Panc1 (cell line): ENCODE results near the gene CLHC1. TPM values are rescaled to one million over a fixed set of nuclear protein-coding genes. Genes with fewer than 3 reads are reported as not detected.

Source experiments
- ATAC-seq: fragments of 200-7000 bp; cut with Tn5 transposase; 2 replicates; pipeline ENCODE4 v1.9.1; 2020; ENCODE audit warnings: mild to moderate bottlenecking, moderate library complexity
- BruUV-seq: library from RNA; stranded (reverse); fragments of 400-500 nt; replicated peaks from 2 replicates; lab custom pipeline; 2021; lab: Mats Ljungman, UMichigan
- CTCF ChIA-PET: fragments of 300-600 bp; sonication (Branson Sonifier 250); formaldehyde crosslinking; loops from one replicate; lab custom pipeline; 2022; ENCODE audit warnings: antibody characterized with exemption; lab: Charles Lee
- POLR2A ChIA-PET: fragments of 300-600 bp; sonication (Branson Sonifier 250); formaldehyde crosslinking; loops from one replicate; lab custom pipeline; 2022; ENCODE audit warnings: antibody characterized with exemption; lab: Charles Lee
- DNase-seq: peaks from one replicate; pipeline ENCODE4 v3.0.0-alpha.2; 2010; ENCODE audit warnings: low read depth, low spot score
- H3K27ac ChIP-seq: 2 replicates; pipeline ENCODE4 v1.5.1; 2011; ENCODE audit warnings: mild to moderate bottlenecking, low read length, inconsistent platforms
- H3K27me3 ChIP-seq: fragments of 200-500 bp; sonication (Bioruptor generic); 2 replicates; pipeline ENCODE4 v1.6.0; 2014; ENCODE audit warnings: low read length, inconsistent platforms; ENCODE audit not compliant: control insufficient read depth, insufficient read depth
- H3K36me3 ChIP-seq: fragments of 200-500 bp; sonication (Bioruptor generic); 2 replicates; pipeline ENCODE4 v1.5.1; 2014; ENCODE audit warnings: inconsistent platforms, mild to moderate bottlenecking, low read length, moderate library complexity; ENCODE audit not compliant: control insufficient read depth, insufficient read depth
- H3K4me1 ChIP-seq: 2 replicates; pipeline ENCODE4 v1.5.1; 2011; ENCODE audit warnings: inconsistent platforms, mild to moderate bottlenecking, low read length, moderate library complexity; ENCODE audit not compliant: control insufficient read depth, insufficient read depth
- H3K4me3 ChIP-seq, 2 experiments: 2 replicates each; pipeline ENCODE4 v1.5.1; 2011 to 2012; ENCODE audit warnings: low read depth in 2 of 2, low read length in 2 of 2, mild to moderate bottlenecking in 2 of 2, inconsistent platforms in 1 of 2, moderate library complexity in 1 of 2
- H3K9me3 ChIP-seq: fragments of 200-500 bp; sonication (Bioruptor generic); 2 replicates; pipeline ENCODE4 v1.5.1; 2014; ENCODE audit warnings: low read depth, mild to moderate bottlenecking, inconsistent platforms, low read length, moderate library complexity; ENCODE audit not compliant: control insufficient read depth, insufficient read depth
- POLR2AphosphoS5 ChIP-seq: IDR thresholded peaks from 2 replicates; pipeline ENCODE4 v1.6.1; 2012; ENCODE audit warnings: mild to moderate bottlenecking, low read depth, low read length, moderate library complexity
- SIN3A ChIP-seq: IDR thresholded peaks from 2 replicates; pipeline ENCODE4 v1.6.1; 2012; ENCODE audit warnings: low read depth, mild to moderate bottlenecking, low read length, moderate library complexity, borderline replicate concordance; ENCODE audit not compliant: insufficient read depth
- TCF7L2 ChIP-seq: IDR thresholded peaks from 2 replicates; pipeline ENCODE4 v1.6.1; 2011; ENCODE audit warnings: mild to moderate bottlenecking, low read depth, low read length, inconsistent platforms
- in situ Hi-C: cut with HindIII; loops from 2 replicates; pipeline ENCODE4 v1.10.0; 2016; ENCODE audit warnings: low sequenced_read_pairs, low pct_unique_long_range_greater_than_20kb
- intact Hi-C: fragments of 100-400 bp; cut with micrococcal nuclease; formaldehyde crosslinking; loops from one replicate; pipeline ENCODE4 v1.10.0; 2022; ENCODE audit not compliant: unreplicated experiment
- total RNA-seq: library from RNA; stranded (reverse); gene quantifications from one replicate; pipeline ENCODE4 v1.2.1, GENCODE V29; 2021; ENCODE audit not compliant: unreplicated experiment
- TF ChIP-seq, protein P1 (sequence below): fragments of 450-650 bp; IDR thresholded peaks from 2 replicates; pipeline ENCODE4 v1.5.1; 2017; ENCODE audit warnings: mild to moderate bottlenecking
- TF ChIP-seq, protein P2 (sequence below), 2 experiments: IDR thresholded peaks; 2 replicates each; pipeline ENCODE4 v1.6.1; 2011 to 2012; ENCODE audit warnings: low read depth in 2 of 2, control low read depth in 1 of 2, low read length in 1 of 2, mild to moderate bottlenecking in 1 of 2, moderate library complexity in 1 of 2; ENCODE audit not compliant: insufficient read depth in 1 of 2

Gene CLHC1
- total RNA-seq, 1 experiment from 2014 or later: 3.6 TPM

DNA sequence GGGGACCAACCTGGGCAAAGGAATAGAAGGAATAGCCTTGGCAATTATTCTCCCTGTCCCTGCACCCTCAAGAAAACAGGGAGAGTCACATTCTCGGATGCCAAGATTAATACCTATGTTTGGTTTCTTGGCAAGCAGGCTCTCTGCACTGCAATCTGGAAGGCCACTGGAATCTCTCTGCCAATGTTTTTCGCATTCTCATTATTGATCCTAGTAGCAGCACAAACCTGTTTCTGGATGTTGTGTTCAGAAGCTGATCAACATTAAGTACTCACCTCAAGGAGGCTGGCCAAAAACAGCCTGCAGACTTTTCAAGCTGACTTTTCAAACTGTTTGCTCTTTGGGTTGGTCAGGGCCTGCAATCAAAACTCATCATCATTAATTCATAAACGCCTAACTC, 62.2 kb downstream of the CLHC1 start:
- CTCF ChIA-PET: interaction anchor here (1.2 kb wide), 1 partner anchor 270 kb away, joined by 3 read pairs; no protein-coding TSS in a partner anchor
- no peak for DNase-seq
- in situ Hi-C loops: loop anchor here (25.0 kb wide), 1 partner anchor 133 kb away; no protein-coding TSS in a partner anchor

GRCh38 chr2:55169359-55169758, 62.7 kb downstream of the CLHC1 start:
- Histone ChIP-seq H3K36me3 (no peaks in the 10 kb centered on the region), H3K4me3 (no peak overlapping the region), H3K27ac (peak overlapping the region; percentile 25), H3K27me3 (no peaks in the 10 kb centered on the region), H3K9me3 (no peaks in the 10 kb centered on the region), H3K4me1 (peaks cover 15% of the 10 kb centered on the region)
- POLR2A ChIA-PET: no interaction called here
- CTCF ChIA-PET: interaction anchor here (1.2 kb wide), 1 partner anchor 270 kb away, joined by 3 read pairs; no protein-coding TSS in a partner anchor
- no TSS peak for BruUV-seq
- in situ Hi-C loops (loop anchor here (25.0 kb wide), 1 partner anchor 132 kb away; no protein-coding TSS in a partner anchor), intact Hi-C loops (loop anchor here (2.0 kb wide), 2 partner anchors 121 to 155 kb away; no protein-coding TSS in a partner anchor)
- TF ChIP-seq POLR2AphosphoS5: no peak
- DNase-seq (no peak), ATAC-seq (no peak)

More for the DNA sequence above, 62.2 kb downstream of the CLHC1 start:
- H3K4me1 ChIP-seq: peaks cover 11% of the 10 kb centered on the region
- no peak for TF ChIP-seq TCF7L2
- TF ChIP-seq, protein P1, sequence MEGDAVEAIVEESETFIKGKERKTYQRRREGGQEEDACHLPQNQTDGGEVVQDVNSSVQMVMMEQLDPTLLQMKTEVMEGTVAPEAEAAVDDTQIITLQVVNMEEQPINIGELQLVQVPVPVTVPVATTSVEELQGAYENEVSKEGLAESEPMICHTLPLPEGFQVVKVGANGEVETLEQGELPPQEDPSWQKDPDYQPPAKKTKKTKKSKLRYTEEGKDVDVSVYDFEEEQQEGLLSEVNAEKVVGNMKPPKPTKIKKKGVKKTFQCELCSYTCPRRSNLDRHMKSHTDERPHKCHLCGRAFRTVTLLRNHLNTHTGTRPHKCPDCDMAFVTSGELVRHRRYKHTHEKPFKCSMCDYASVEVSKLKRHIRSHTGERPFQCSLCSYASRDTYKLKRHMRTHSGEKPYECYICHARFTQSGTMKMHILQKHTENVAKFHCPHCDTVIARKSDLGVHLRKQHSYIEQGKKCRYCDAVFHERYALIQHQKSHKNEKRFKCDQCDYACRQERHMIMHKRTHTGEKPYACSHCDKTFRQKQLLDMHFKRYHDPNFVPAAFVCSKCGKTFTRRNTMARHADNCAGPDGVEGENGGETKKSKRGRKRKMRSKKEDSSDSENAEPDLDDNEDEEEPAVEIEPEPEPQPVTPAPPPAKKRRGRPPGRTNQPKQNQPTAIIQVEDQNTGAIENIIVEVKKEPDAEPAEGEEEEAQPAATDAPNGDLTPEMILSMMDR: no peak
- TF ChIP-seq SIN3A: no peak
- TF ChIP-seq POLR2AphosphoS5: no peak
- TF ChIP-seq, protein P2, sequence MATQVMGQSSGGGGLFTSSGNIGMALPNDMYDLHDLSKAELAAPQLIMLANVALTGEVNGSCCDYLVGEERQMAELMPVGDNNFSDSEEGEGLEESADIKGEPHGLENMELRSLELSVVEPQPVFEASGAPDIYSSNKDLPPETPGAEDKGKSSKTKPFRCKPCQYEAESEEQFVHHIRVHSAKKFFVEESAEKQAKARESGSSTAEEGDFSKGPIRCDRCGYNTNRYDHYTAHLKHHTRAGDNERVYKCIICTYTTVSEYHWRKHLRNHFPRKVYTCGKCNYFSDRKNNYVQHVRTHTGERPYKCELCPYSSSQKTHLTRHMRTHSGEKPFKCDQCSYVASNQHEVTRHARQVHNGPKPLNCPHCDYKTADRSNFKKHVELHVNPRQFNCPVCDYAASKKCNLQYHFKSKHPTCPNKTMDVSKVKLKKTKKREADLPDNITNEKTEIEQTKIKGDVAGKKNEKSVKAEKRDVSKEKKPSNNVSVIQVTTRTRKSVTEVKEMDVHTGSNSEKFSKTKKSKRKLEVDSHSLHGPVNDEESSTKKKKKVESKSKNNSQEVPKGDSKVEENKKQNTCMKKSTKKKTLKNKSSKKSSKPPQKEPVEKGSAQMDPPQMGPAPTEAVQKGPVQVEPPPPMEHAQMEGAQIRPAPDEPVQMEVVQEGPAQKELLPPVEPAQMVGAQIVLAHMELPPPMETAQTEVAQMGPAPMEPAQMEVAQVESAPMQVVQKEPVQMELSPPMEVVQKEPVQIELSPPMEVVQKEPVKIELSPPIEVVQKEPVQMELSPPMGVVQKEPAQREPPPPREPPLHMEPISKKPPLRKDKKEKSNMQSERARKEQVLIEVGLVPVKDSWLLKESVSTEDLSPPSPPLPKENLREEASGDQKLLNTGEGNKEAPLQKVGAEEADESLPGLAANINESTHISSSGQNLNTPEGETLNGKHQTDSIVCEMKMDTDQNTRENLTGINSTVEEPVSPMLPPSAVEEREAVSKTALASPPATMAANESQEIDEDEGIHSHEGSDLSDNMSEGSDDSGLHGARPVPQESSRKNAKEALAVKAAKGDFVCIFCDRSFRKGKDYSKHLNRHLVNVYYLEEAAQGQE (IDR thresholded peaks at IDR 0.05; ENCODE audit: insufficient read depth in 1 of 2, low read depth in 2 of 2, low read length in 1 of 2): no peak
- no peak for ATAC-seq
- POLR2A ChIA-PET: no interaction called here
- no TSS peak for BruUV-seq
- H3K36me3 ChIP-seq: no peaks in the 10 kb centered on the region
- intact Hi-C loops: loop anchor here (2.0 to 10.0 kb wide), 3 partner anchors 121 to 445 kb away; partner anchors contain the start of gene EML6
- H3K27me3 ChIP-seq: no peaks in the 10 kb centered on the region
- no peak overlapping the region for H3K4me3 ChIP-seq
- H3K27ac ChIP-seq: peak overlapping the region; percentile 15; the same call in 1 of the 2 replicates
- no peaks in the 10 kb centered on the region for H3K9me3 ChIP-seq
